ENCODE measurements around the gene TNNT3.

- no peak for TF ChIP-seq POLR2AphosphoS5 (IDR thresholded peaks at IDR 0.05; ENCODE audit: low read depth)
- no peak for TF ChIP-seq CTCF (IDR thresholded peaks at IDR 0.05; ENCODE audit: insufficient read depth, low read length)
- no peak for TF ChIP-seq REST (IDR thresholded peaks at IDR 0.05; ENCODE audit: insufficient replicate concordance, low read depth)
- no peak for TF ChIP-seq GABPA (IDR thresholded peaks at IDR 0.05; ENCODE audit: low read depth)
These were observed 42.0 kb upstream of the TNNT3 start for GRCh38 chr11:1877211-1878136.
